ENCODE measurements around the gene TPTE.
"Not testable (repeated sequence)": the region's sequence is repeated elsewhere in the genome, so short reads cannot be mapped to it uniquely, and the experiment has no call there.

The TPTE gene

GRCh38 chr21:10521091-10521598 lies at the start of gene TPTE:
TSS of gene TPTE (plus strand) at chr21:10521583. CDS start at chr21:10538724, 17,141 bp downstream.
- no peak within 1 kb of the TSS for H3K27ac ChIP-seq
- no peak for TF ChIP-seq CTCF (conservative IDR thresholded peaks at IDR 0.05)

GRCh38 chr21:10471999-10472398 lies 49.4 kb upstream of the TPTE start:
- not testable (repeated sequence) for H3K27ac ChIP-seq

- not testable (repeated sequence) for H3K27ac ChIP-seq
Observed at GRCh38 chr21:10477794-10478193, 43.6 kb upstream of the TPTE start.

- not testable (repeated sequence) for H3K27ac ChIP-seq
Observed at GRCh38 chr21:10479875-10480274, 41.5 kb upstream of the TPTE start.

GRCh38 chr21:10484864-10485263 lies 36.5 kb upstream of the TPTE start:
- not testable (repeated sequence) for H3K27ac ChIP-seq

GRCh38 chr21:10490453-10490852 lies 30.9 kb upstream of the TPTE start:
- not testable (repeated sequence) for H3K27ac ChIP-seq

GRCh38 chr21:10511116-10511515 lies 10.3 kb upstream of the TPTE start:
- TF ChIP-seq CTCF (conservative IDR thresholded peaks at IDR 0.05): no peak
- no peak overlapping the region for H3K27ac ChIP-seq

- H3K27ac ChIP-seq: not testable (repeated sequence)
Observed at GRCh38 chr21:10516889-10517288, 4.5 kb upstream of the TPTE start.

GRCh38 chr21:10517904-10518303 lies 3.5 kb upstream of the TPTE start:
- not testable (repeated sequence) for H3K27ac ChIP-seq

GRCh38 chr21:10521835-10522500 lies 585 bp downstream of the TPTE start:
- H3K27ac ChIP-seq: not testable (repeated sequence)

GRCh38 chr21:10539956-10540355 lies 18.6 kb downstream of the TPTE start:
- H3K27ac ChIP-seq: no peak overlapping the region
- TF ChIP-seq CTCF (conservative IDR thresholded peaks at IDR 0.05): no peak

- not testable (repeated sequence) for H3K27ac ChIP-seq
Observed at GRCh38 chr21:10544376-10544775, 23.0 kb downstream of the TPTE start.

GRCh38 chr21:10547868-10548267 lies 26.5 kb downstream of the TPTE start:
- not testable (repeated sequence) for H3K27ac ChIP-seq

- H3K27ac ChIP-seq: not testable (repeated sequence)
Observed at GRCh38 chr21:10548331-10548954, 27.1 kb downstream of the TPTE start.

GRCh38 chr21:10570803-10571202 lies 49.4 kb downstream of the TPTE start:
- not testable (repeated sequence) for H3K27ac ChIP-seq

- not testable (repeated sequence) for H3K27ac ChIP-seq
Observed at GRCh38 chr21:10574531-10575310, 53.3 kb downstream of the TPTE start.

Data from VCaP (cell line).